ENCODE results near the gene RPUSD2.

GRCh38 chr15:40536501-40536900, 32.6 kb upstream of the RPUSD2 start:
- TF ChIP-seq CTCF (conservative IDR thresholded peaks at IDR 0.05; ENCODE audit: low read depth in 2 of 2), result no peak
- no peak for TF ChIP-seq POLR2AphosphoS5 (IDR thresholded peaks at IDR 0.05; ENCODE audit: low read depth)
- no peak for TF ChIP-seq ZNF331 (CRISPR knock-in tag; IDR thresholded peaks at IDR 0.05; ENCODE audit: low read depth)
- TF ChIP-seq EZH2 (IDR thresholded peaks at IDR 0.05; ENCODE audit: low read depth, unreplicated experiment), result no peak
- no peak for TF ChIP-seq CREB1 (CRISPR knock-in tag; IDR thresholded peaks at IDR 0.05; ENCODE audit: low read depth)
